H9 (cell line): ENCODE measurements around the gene HKDC1. TPM values are rescaled to one million over a fixed set of nuclear protein-coding genes. Genes with fewer than 3 reads are reported as not detected.

Experiments
- DNase-seq: peaks from one replicate; pipeline ENCODE4 v3.0.0-alpha.2; 2017
- H2AFZ ChIP-seq: one replicate; pipeline ENCODE4 v1.6.1; 2013; ENCODE audit warnings: mild to moderate bottlenecking, low read length, control low read depth, moderate library complexity
- H2AK5ac ChIP-seq: 2 replicates; pipeline ENCODE4 v1.6.1; 2013; ENCODE audit warnings: low read length, control low read depth, mixed read lengths; ENCODE audit not compliant: insufficient read length
- H2BK120ac ChIP-seq: one replicate; pipeline ENCODE4 v1.6.1; 2013; ENCODE audit warnings: low read depth, mild to moderate bottlenecking, low read length, control low read depth, inconsistent platforms; ENCODE audit not compliant: poor library complexity, severe bottlenecking
- H2BK12ac ChIP-seq: 2 replicates; pipeline ENCODE4 v1.6.1; 2013; ENCODE audit warnings: low read length, control low read depth, mixed read lengths, low read depth; ENCODE audit not compliant: insufficient read length
- H2BK15ac ChIP-seq: 2 replicates; pipeline ENCODE4 v1.6.1; 2013; ENCODE audit warnings: low read depth, low read length, control low read depth
- H2BK20ac ChIP-seq: one replicate; pipeline ENCODE4 v1.6.1; 2013; ENCODE audit warnings: low read depth, mild to moderate bottlenecking, low read length, control low read depth, inconsistent platforms; ENCODE audit not compliant: poor library complexity, severe bottlenecking
- H2BK5ac ChIP-seq: 2 replicates; pipeline ENCODE4 v1.6.1; 2013; ENCODE audit warnings: low read length, control low read depth, mixed read lengths; ENCODE audit not compliant: insufficient read length
- H3K14ac ChIP-seq: 2 replicates; pipeline ENCODE4 v1.6.1; 2013; ENCODE audit warnings: low read length, control low read depth; ENCODE audit not compliant: insufficient read depth
- H3K18ac ChIP-seq: 2 replicates; pipeline ENCODE4 v1.6.1; 2013; ENCODE audit warnings: low read depth, mild to moderate bottlenecking, mixed read lengths, low read length, control low read depth; ENCODE audit not compliant: insufficient read length
- H3K23ac ChIP-seq: 2 replicates; pipeline ENCODE4 v1.6.1; 2013; ENCODE audit warnings: low read length, control low read depth, mixed read lengths, low read depth; ENCODE audit not compliant: insufficient read length
- H3K23me2 ChIP-seq: 2 replicates; pipeline ENCODE4 v1.6.1; 2013; ENCODE audit warnings: low read depth, mild to moderate bottlenecking, mixed read lengths, low read length, control low read depth; ENCODE audit not compliant: insufficient read length, poor library complexity, severe bottlenecking
- H3K27ac ChIP-seq: 2 replicates; pipeline ENCODE4 v1.5.1; 2013; ENCODE audit warnings: low read length, control low read depth, mixed read lengths, low read depth; ENCODE audit not compliant: insufficient read length
- H3K27me3 ChIP-seq: 2 replicates; pipeline ENCODE4 v1.6.1; 2013; ENCODE audit warnings: low read length, control low read depth, inconsistent platforms; ENCODE audit not compliant: insufficient read depth
- H3K4ac ChIP-seq: 2 replicates; pipeline ENCODE4 v1.6.1; 2013; ENCODE audit warnings: low read depth, mild to moderate bottlenecking, control low read depth, inconsistent platforms, low read length, moderate library complexity
- H3K4me1 ChIP-seq: 2 replicates; pipeline ENCODE4 v1.6.1; 2013; ENCODE audit warnings: low read length, control low read depth, inconsistent platforms; ENCODE audit not compliant: insufficient read depth
- H3K4me2 ChIP-seq: 2 replicates; pipeline ENCODE4 v1.6.1; 2013; ENCODE audit warnings: low read length, control low read depth, mixed read lengths; ENCODE audit not compliant: insufficient read length, insufficient read depth
- H3K56ac ChIP-seq: 2 replicates; pipeline ENCODE4 v1.6.1; 2013; ENCODE audit warnings: low read depth, mild to moderate bottlenecking, mixed read lengths, low read length, control low read depth; ENCODE audit not compliant: insufficient read length
- H3K79me1 ChIP-seq: 2 replicates; pipeline ENCODE4 v1.6.1; 2013; ENCODE audit warnings: low read depth, mild to moderate bottlenecking, moderate library complexity, low read length, control low read depth, inconsistent platforms; ENCODE audit not compliant: insufficient read depth, poor library complexity, severe bottlenecking
- H3K79me2 ChIP-seq: 2 replicates; pipeline ENCODE4 v1.6.1; 2013; ENCODE audit warnings: low read length, control low read depth, inconsistent platforms; ENCODE audit not compliant: insufficient read depth
- H3K9ac ChIP-seq: 2 replicates; pipeline ENCODE4 v1.6.1; 2013; ENCODE audit warnings: low read length, control low read depth, mixed read lengths; ENCODE audit not compliant: insufficient read length; ENCODE audit errors: extremely low read depth
- H3K9me3 ChIP-seq: one replicate; pipeline ENCODE4 v1.6.1; 2013; ENCODE audit warnings: low read depth, low read length, inconsistent platforms; ENCODE audit not compliant: control insufficient read depth
- H3T11ph ChIP-seq: one replicate; pipeline ENCODE4 v1.6.1; 2013; ENCODE audit warnings: mild to moderate bottlenecking, low read length, control low read depth, inconsistent platforms
- H4K20me1 ChIP-seq: one replicate; pipeline ENCODE4 v1.6.1; 2013; ENCODE audit not compliant: control insufficient read depth, insufficient read length, insufficient read depth
- H4K5ac ChIP-seq: 2 replicates; pipeline ENCODE4 v1.6.1; 2013; ENCODE audit warnings: low read depth, mild to moderate bottlenecking, mixed read lengths, low read length, control low read depth; ENCODE audit not compliant: insufficient read length
- H4K8ac ChIP-seq: replicated peaks from 2 replicates; pipeline ENCODE4 v1.6.1; 2013; ENCODE audit warnings: low read length, control low read depth, mixed read lengths, low read depth; ENCODE audit not compliant: insufficient read length
- H4K91ac ChIP-seq: 2 replicates; pipeline ENCODE4 v1.6.1; 2013; ENCODE audit warnings: low read depth, mild to moderate bottlenecking, moderate library complexity, mixed read lengths, low read length, control low read depth; ENCODE audit not compliant: insufficient read length
- H3K27ac Mint-ChIP-seq, 3 experiments: 2 replicates in 2 of 3; 3 replicates in 1 of 3; pipeline ENCODE4 v1.8.0; 2020 to 2021; ENCODE audit warnings: mixed read lengths in 3 of 3, mild to moderate bottlenecking in 1 of 3, moderate library complexity in 1 of 3
- H3K27me3 Mint-ChIP-seq: 2 replicates; pipeline ENCODE4 v1.8.0; 2021; ENCODE audit warnings: low read depth, mild to moderate bottlenecking, moderate library complexity, mixed read lengths
- H3K36me3 Mint-ChIP-seq, 3 experiments: 2 replicates in 2 of 3; 3 replicates in 1 of 3; pipeline ENCODE4 v1.8.0; 2020 to 2021; ENCODE audit warnings: low read depth in 3 of 3, mixed read lengths in 3 of 3; ENCODE audit not compliant: insufficient read depth in 1 of 3
- H3K4me1 Mint-ChIP-seq, 2 experiments: 2 replicates each; pipeline ENCODE4 v1.8.0; 2020; ENCODE audit warnings: mixed read lengths in 2 of 2
- H3K4me3 Mint-ChIP-seq, 2 experiments: 2 replicates in 1 of 2; 3 replicates in 1 of 2; pipeline ENCODE4 v1.8.0; 2020 to 2021; ENCODE audit warnings: mild to moderate bottlenecking in 2 of 2, mixed read lengths in 2 of 2, moderate library complexity in 1 of 2
- H3K9me3 Mint-ChIP-seq, 2 experiments: 2 replicates in 1 of 2; 3 replicates in 1 of 2; pipeline ENCODE4 v1.8.0; 2020; ENCODE audit warnings: mild to moderate bottlenecking in 2 of 2, mixed read lengths in 2 of 2, moderate library complexity in 1 of 2
- CTCF ChIP-seq: fragments of 200-600 bp; sonication (generic); conservative IDR thresholded peaks from 3 replicates; pipeline ENCODE4 v1.8.0; 2021; ENCODE audit warnings: antibody characterized with exemption, mild to moderate bottlenecking
- WGBS: extraction: QIAGEN DNeasy Blood & Tissue Kit; methylation state at CpG from one replicate; pipeline ENCODE4 v1.1.7; 2013; ENCODE audit warnings: missing lambda C conversion rate, low lambda C conversion rate, mixed read lengths; ENCODE audit not compliant: insufficient read length; ENCODE audit errors: extremely low coverage; 5-methylcytosine and 5-hydroxymethylcytosine counted together
- total RNA-seq: library from RNA; stranded (reverse); gene quantifications from 2 replicates; pipeline ENCODE4 v1.2.1, GENCODE V29; 2021

Gene HKDC1
- total RNA-seq, 1 experiment from 2014 or later, result not detected

- no peak for TF ChIP-seq CTCF
- H3K27ac Mint-ChIP-seq, result no peak overlapping the region; a peak in 1 of 7 replicates
- Histone ChIP-seq H3K18ac (no peak overlapping the region), H2BK12ac (no peak overlapping the region), H4K8ac (no peak overlapping the region), H2BK20ac (no peak overlapping the region), H3T11ph (no peak overlapping the region), H2AK5ac (no peak overlapping the region), H2BK5ac (no peak overlapping the region), H2BK15ac (no peak overlapping the region), H3K79me1 (no peaks in the 10 kb centered on the region), H3K27ac (no peak overlapping the region), H3K79me2 (no peaks in the 10 kb centered on the region), H4K20me1 (no peaks in the 10 kb centered on the region), H3K4me1 (peaks cover 4% of the 10 kb centered on the region; the same call in 1 of the 2 replicates), H3K4me2 (no peak overlapping the region), H3K23me2 (no peaks in the 10 kb centered on the region), H4K5ac (no peak overlapping the region), H3K56ac (no peak overlapping the region), H4K91ac (no peak overlapping the region), H2BK120ac (no peak overlapping the region), H3K27me3 (no peaks in the 10 kb centered on the region), H3K14ac (no peak overlapping the region), H3K23ac (no peak overlapping the region), H3K4ac (no peak overlapping the region), H3K9me3 (no peaks in the 10 kb centered on the region), H3K9ac (no peak overlapping the region), H2AFZ (no peak overlapping the region)
- no CpG with 5 or more reads among the region's 10 CpGs for WGBS
- no peaks in the 10 kb centered on the region for H3K36me3 Mint-ChIP-seq
- no peak for DNase-seq
- no peak overlapping the region for H3K4me3 Mint-ChIP-seq
- no peaks in the 10 kb centered on the region for H3K9me3 Mint-ChIP-seq
- H3K4me1 Mint-ChIP-seq, result peaks cover 7 to 13% of the 10 kb centered on the region in 2 experiments
- H3K27me3 Mint-ChIP-seq, result peaks cover 2% of the 10 kb centered on the region; the same call in 1 of the 2 replicates
Measured at GRCh38 chr10:69225681-69226080, 5.5 kb downstream of the HKDC1 start.
